Endothelial cell of umbilical vein (primary cell): ENCODE data around the gene TRAF3. TPM values are rescaled to one million over a fixed set of nuclear protein-coding genes. Genes with fewer than 3 reads are reported as not detected.
A peak's percentile ranks its signal among the peaks of the same experiment; 100 is the strongest.

Experiments used
- BruUV-seq: library from RNA; stranded (reverse); fragments of 400-500 nt; replicated peaks from 2 replicates; lab custom pipeline; 2021; lab: Mats Ljungman, UMichigan
- CTCF ChIA-PET: fragments of 300-600, 350-600 bp; sonication (Branson Sonifier 250); formaldehyde crosslinking; loops from one replicate; lab custom pipeline; 2021; ENCODE audit warnings: antibody characterized with exemption, inconsistent platforms; lab: Charles Lee
- POLR2A ChIA-PET: fragments of 300-600, 350-600 bp; sonication (Branson Sonifier 250); formaldehyde crosslinking; loops from one replicate; lab custom pipeline; 2021; ENCODE audit warnings: antibody characterized with exemption, inconsistent platforms; lab: Charles Lee
- DNase-seq: peaks from one replicate; pipeline ENCODE4 v3.0.0-alpha.2; 2011; ENCODE audit warnings: low read depth, low spot score
- FAIRE-seq: peaks from 2 replicates; lab custom pipeline; 2011; peaks lifted over from hg19 to GRCh38; lab: Jason Lieb, UNC
- H2AFZ ChIP-seq: 2 replicates; pipeline ENCODE4 v1.6.0; 2012; ENCODE audit warnings: low read depth, low read length, control low read depth, inconsistent platforms
- H3K27ac ChIP-seq: 2 replicates; pipeline ENCODE4 v1.5.1; 2011; ENCODE audit warnings: low read depth, mild to moderate bottlenecking, control low read depth, low read length, moderate library complexity; ENCODE audit not compliant: insufficient read depth
- H3K27me3 ChIP-seq, 2 experiments: 2 replicates each; pipeline versions ENCODE4 v1.6.0 to v1.6.1; 2011; ENCODE audit warnings: low read length in 2 of 2, mixed read lengths in 1 of 2; ENCODE audit not compliant: control insufficient read depth in 2 of 2, insufficient read depth in 2 of 2
- H3K36me3 ChIP-seq, 2 experiments: 2 replicates in 1 of 2; 3 replicates in 1 of 2; pipeline ENCODE4 v1.5.1; 2011; ENCODE audit warnings: low read length in 2 of 2, mild to moderate bottlenecking in 1 of 2, moderate library complexity in 1 of 2; ENCODE audit not compliant: control insufficient read depth in 2 of 2, insufficient read depth in 2 of 2; ENCODE audit errors: extremely low read depth in 1 of 2
- H3K4me1 ChIP-seq: 3 replicates; pipeline ENCODE4 v1.5.1; 2011; ENCODE audit warnings: mild to moderate bottlenecking, low read length; ENCODE audit not compliant: control insufficient read depth, insufficient read depth; ENCODE audit errors: extremely low read depth
- H3K4me2 ChIP-seq: 2 replicates; pipeline ENCODE4 v1.6.1; 2011; ENCODE audit warnings: low read length, control low read depth, mixed read lengths; ENCODE audit not compliant: insufficient read depth
- H3K4me3 ChIP-seq, 3 experiments: fragments of 200-600 bp in 1 of 3; sonication (generic), shearing (Covaris generic) in 1 of 3; replicated peaks in 1 of 3; 2 replicates each; pipeline ENCODE4 v1.5.1; 2011 to 2016; ENCODE audit warnings: control low read depth in 3 of 3, low read length in 3 of 3, mild to moderate bottlenecking in 2 of 3, inconsistent platforms in 1 of 3, low read depth in 1 of 3, moderate library complexity in 1 of 3; ENCODE audit not compliant: insufficient read depth in 1 of 3
- H3K79me2 ChIP-seq: 2 replicates; pipeline ENCODE4 v1.6.0; 2012; ENCODE audit warnings: low read length, inconsistent platforms; ENCODE audit not compliant: control insufficient read depth, insufficient read depth
- H3K9ac ChIP-seq: replicated peaks from 2 replicates; pipeline ENCODE3; 2011; ENCODE audit warnings: low read length, control low read depth; ENCODE audit not compliant: insufficient read depth; ENCODE audit errors: extremely low read depth
- H3K9me1 ChIP-seq: replicated peaks from 3 replicates; pipeline ENCODE4 v1.6.0; 2011; ENCODE audit warnings: mild to moderate bottlenecking, low read length; ENCODE audit not compliant: control insufficient read depth, insufficient read depth; ENCODE audit errors: extremely low read depth
- H3K9me3 ChIP-seq: replicated peaks from 2 replicates; pipeline ENCODE4 v1.5.1; 2012; ENCODE audit warnings: low read length, inconsistent platforms; ENCODE audit not compliant: control insufficient read depth, insufficient read depth
- H4K20me1 ChIP-seq: replicated peaks from 2 replicates; pipeline ENCODE3; 2011; ENCODE audit warnings: mild to moderate bottlenecking, low read length; ENCODE audit not compliant: control insufficient read depth, insufficient read depth; ENCODE audit errors: extremely low read depth
- CTCF ChIP-seq, 2 donors: IDR thresholded peaks; 1 replicate in 1 of 2; 2 replicates in 1 of 2; pipeline ENCODE4 v1.5.1; 2011; ENCODE audit warnings: low read length in 2 of 2, mild to moderate bottlenecking in 2 of 2, moderate library complexity in 2 of 2, control low read depth in 1 of 2, inconsistent platforms in 1 of 2, low read depth in 1 of 2; ENCODE audit not compliant: insufficient read depth in 1 of 2; ENCODE audit errors: extremely low read depth in 1 of 2
- EZH2 ChIP-seq: IDR thresholded peaks from 2 replicates; pipeline ENCODE4 v1.6.1; 2012; ENCODE audit warnings: borderline replicate concordance, low read depth, mild to moderate bottlenecking, moderate library complexity, low read length, inconsistent platforms; ENCODE audit not compliant: severe bottlenecking
- dilution Hi-C: fragments of 300-500 bp; cut with MboI; formaldehyde crosslinking; loops from one replicate; pipeline ENCODE4 v1.15.0; 2019; ENCODE audit warnings: low sequenced_read_pairs; ENCODE audit not compliant: extremely low pct_ligation_motif_present
- intact Hi-C: fragments of 100-400 bp; cut with micrococcal nuclease; formaldehyde crosslinking; loops from one replicate; pipeline ENCODE4 v1.10.0; 2022
- polyA plus RNA-seq, 4 experiments: library from polyadenylated mRNA; depleted of rRNA in 3 of 4; stranded (reverse) in 3 of 4; unstranded in 1 of 4; fragments of >200 nt; gene quantifications; 2 replicates each; pipeline versions ENCODE4 v1.2.1 to v1.2.3, GENCODE V29; 2011 to 2012; ENCODE audit warnings: missing spikeins in 1 of 4
- total RNA-seq: library from RNA; stranded (reverse); gene quantifications from 2 replicates; pipeline ENCODE4 v1.2.3, GENCODE V29; 2021

The TRAF3 gene
- total and polyA plus RNA-seq, 2 donors (not counting 3 experiments of a cell fraction or from before 2014, with no cell fraction given), result 14.4 to 27.6 TPM

- DNase-seq, result peak; percentile 41
- POLR2A ChIA-PET, result no interaction called here
- Histone ChIP-seq H4K20me1 (no peaks in the 10 kb centered on the region), H3K27me3 (peaks cover 11 to 15% of the 10 kb centered on the region in 2 experiments), H3K79me2 (no peaks in the 10 kb centered on the region), H3K9me3 (no peaks in the 10 kb centered on the region), H3K4me3 (no peak overlapping the region), H3K4me2 (no peak overlapping the region), H3K9me1 (no peaks in the 10 kb centered on the region), H3K27ac (no peak overlapping the region), H3K9ac (no peak overlapping the region), H3K36me3 (no peaks in the 10 kb centered on the region), H2AFZ (no peak overlapping the region), H3K4me1 (no peaks in the 10 kb centered on the region)
- FAIRE-seq, result peak; percentile 18
- TF ChIP-seq EZH2 (no peak), CTCF (IDR thresholded peaks at IDR 0.05; ENCODE audit: extremely low read depth in 1 of 2, insufficient read depth in 1 of 2, low read depth in 1 of 2, low read length in 2 of 2) (peak in 1 of 2 donors; percentile 5)
- CTCF ChIA-PET, result interaction anchor here (0.7 to 2.2 kb wide), 7 partner anchors 14 to 77 kb away, joined by 3 to 15 read pairs (median 3); no protein-coding TSS in a partner anchor
- dilution Hi-C loops (no loop called here), intact Hi-C loops (no loop called here)
- BruUV-seq, result no TSS peak
These were observed 17.6 kb upstream of the TRAF3 start for GRCh38 chr14:102759456-102760187.
